Activated T-cell treated with anti-CD3 and anti-CD28 coated beads for 4 hours (primary cell): ENCODE results near the gene TRPM1.
A peak's percentile ranks its signal among the peaks of the same experiment; 100 is the strongest.

Experiments used
- DNase-seq: peaks from one replicate; pipeline ENCODE4 v3.0.0-alpha.2; 2020

The TRPM1 gene

DNA sequence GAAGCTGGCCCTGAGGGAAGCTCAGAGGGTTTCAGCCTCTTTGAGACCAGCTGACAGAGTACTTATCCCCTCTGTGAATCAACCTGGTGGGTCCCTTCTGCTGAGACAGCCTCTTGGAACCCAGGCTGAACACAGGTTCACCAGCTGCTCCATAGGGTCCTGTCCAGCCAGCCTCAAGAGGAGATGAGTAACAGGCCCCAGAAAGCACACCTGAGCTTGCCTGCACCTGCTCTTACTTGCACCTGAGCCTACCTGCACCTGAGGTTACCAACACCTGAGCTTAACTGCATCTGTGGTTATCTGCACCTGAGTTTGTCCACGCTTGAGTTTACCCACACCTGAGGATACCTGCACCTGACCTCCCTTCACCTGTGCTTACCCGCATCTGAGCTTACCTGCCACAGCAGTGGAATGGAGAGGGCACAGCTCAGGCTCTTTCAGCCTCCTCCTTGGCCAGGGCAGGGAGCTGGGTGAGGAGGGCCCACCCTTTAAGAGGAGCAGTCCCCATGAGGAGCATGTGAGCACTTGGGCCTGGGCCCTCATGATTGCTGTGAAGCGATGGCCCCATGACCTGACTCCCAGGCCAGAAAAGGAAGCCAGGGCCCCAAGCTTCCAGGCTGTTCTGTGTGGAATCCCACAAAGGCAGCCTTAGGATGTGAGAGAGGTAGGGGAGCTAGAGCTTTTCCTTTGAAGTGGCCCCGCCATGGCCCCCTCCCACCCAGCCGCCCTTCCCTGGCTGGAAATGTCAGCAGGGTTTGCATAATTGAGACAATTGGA is at the start of gene TRPM1:
TRPM1 (minus strand) TSS at position 464 of the 777 bp plus-strand sequence. CDS start 20,370 bp downstream, outside the sequence.
- DNase-seq, result no peak

DNA sequence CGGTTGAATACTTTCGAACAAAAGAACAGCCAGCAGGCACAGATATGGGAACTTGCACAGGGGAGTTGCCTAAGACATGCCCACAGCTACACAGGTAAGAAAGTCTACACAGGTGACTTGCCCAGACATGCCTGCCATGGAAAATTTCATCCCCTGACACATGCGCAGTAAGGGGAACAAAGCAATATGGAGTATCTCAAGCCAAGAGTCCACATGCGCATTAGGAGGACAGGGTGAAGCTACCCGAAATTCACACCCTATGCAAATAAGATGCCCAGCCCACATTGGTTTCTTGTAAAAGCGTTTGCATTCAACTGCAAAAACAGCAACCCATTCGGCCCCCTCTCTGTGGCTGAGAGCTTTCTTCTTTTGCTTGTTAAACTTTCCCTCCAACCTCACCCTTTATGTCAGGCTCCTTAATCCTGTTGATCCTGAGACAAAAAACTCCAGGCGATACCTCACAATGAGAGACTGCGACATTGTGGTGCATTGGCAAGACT is 49.3 kb upstream of the TRPM1 start:
- no peak for DNase-seq

DNA sequence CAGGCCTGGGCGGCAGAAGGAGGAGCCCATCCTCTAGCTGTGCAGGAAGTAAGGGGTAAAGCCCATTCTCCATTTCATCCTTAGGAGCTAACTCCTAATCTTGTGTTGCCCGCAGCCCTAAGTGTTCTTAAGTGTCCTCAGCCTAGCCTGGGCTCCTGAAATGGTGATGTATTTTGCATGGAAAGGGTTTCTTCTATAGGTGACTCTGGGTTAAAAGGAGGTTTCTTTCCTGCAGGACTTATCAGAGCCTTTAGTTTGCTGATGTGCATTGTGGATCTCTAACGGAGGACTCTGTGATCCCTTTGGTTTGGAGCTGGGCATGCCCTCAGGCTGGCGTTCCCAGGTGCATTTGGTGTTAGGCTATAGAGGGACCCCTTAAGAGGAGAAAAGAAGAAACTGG is 48.5 kb upstream of the TRPM1 start:
- no peak for DNase-seq

DNA sequence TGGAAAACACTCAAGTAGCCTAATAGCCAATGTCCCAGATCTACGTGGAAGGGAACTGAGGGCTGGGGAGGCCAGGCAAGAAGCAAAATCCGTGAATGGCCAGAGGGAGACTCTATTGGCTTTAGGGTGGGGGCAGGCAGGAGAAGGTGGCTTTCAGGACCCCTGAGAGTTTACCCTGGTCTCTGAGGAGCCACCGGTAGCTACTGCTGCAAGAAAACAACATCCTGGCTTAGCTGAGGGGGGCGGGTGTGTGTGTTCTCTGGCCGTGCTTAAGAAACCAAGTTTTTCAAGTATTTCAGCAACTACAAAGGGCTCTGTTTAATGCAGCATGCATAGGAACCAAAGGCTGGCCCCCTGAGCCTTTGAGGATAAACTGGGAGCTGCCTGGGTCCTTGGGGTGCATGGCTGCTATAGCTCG is 47.6 kb upstream of the TRPM1 start:
- DNase-seq, result no peak

DNA sequence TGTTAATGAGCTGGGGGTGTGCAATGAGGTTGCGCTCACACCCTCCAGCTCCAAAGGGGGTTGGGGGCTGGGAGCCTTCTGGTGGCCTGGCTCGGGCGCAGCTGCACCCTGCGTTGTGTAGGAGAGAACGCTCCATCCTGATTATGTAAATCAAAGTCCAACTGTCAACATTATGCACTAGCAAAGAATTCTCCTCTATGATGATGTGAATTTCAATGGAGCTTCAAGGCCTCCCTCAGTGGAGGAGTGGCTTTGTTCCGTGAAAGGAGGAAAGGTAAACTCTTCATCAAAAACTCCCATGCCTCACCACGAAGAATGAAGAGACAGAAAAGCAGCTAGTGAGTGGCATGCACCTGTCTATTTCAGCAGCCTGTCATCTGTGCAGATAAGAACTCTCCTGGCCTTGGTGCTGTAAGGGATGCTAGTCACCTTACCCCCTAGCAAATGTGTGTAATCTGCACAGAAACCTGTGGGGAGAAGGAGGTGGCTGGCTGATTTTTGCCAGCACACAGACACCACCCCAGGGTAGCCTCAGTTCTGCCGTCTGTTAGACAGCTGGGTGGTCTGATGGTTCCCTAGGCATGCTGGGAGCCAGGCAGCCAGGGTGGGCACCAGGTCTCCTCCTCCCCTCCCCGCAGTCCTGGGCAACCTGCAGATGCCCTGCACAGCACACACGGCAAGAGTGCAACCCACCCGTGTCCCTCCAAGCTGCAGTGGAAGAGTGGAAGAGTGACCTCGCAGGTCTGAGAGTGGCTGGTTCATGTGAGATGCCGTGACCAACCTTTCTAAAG is 47.0 kb upstream of the TRPM1 start:
- no peak for DNase-seq

DNA sequence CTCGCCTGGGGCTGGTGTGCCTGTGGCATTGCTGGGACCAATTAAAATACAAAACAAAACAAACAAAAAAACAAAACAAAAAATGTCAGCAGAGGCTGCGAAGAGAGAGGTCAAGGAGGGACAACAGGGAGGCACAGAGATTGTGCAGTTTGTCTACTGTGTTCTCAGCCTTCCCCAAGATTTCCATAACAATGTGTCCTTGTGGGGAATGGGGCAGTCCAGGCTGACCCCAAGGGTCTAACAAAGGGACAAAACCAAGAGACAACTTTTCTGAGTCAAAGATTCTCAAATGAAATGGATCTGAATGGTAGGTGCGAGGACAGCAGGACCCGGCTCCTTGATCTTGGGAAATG is 46.4 kb upstream of the TRPM1 start:
- no peak for DNase-seq

DNA sequence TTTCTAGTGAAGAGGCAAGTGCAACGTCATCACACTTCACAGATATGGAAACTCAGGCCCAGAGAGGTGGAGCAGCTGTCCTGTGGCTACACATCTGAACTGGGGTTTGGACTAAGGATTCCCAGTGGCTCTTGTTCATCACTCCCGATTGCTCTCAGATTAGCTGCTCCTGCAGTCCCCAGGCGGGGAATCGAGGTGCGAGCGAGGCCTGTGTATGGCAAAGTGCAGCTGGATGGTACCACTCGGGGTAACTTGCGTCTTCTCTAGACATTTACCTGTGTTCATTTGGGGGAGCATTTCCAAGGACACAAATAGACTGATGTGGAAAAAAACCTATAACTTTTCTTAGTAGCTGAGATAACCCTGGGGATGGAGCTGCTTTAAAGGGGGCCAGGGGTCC is 45.9 kb upstream of the TRPM1 start:
- no peak for DNase-seq

DNA sequence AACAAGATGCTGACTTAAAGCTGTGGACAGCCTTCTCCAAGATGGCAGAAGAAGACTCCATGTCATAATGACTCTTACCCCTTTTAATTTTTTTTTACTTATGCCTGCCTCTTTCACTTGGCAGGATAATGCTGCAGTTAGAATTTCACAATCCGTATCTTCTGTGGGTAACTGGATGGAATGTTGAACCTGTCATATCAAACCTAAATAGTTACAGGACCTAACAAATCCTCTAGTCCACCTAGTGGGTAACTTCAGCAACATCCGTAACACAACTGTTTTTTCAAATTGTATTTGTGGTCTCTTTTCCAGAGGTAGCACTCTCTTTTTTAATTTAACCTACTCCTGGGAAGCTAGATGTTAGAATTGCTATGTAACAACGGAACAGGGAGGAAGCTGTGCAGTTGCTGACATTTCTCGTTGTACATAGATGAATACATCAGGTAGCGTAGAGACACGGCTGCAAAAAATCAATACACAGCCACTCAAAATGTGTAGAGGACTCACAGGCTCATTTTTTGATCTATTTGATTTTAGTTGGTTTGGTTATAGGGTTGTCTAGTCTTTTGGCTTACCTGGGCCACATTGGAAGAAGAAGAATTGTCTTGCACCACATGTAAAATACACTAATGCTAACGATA is 43.9 kb upstream of the TRPM1 start:
- DNase-seq, result no peak

DNA sequence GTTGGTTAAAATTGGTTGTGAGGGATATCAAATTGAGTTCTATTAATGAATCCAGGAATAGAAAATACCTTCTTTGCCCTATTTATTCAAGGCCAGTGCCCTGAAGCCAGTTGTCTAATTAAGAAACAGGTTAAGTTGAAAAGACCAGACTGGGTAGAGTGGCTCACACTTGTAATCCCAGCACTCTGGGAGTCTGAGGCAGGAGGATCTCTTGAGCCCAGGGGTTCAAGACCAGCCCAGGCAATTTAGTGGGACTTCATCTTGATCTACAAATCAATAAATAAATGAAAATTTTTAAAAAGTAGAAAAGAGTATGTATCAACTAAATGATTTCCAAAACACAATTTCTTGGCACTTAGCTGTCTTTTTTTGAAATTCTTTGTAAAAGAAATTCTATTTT is 40.3 kb upstream of the TRPM1 start:
- DNase-seq, result no peak

DNA sequence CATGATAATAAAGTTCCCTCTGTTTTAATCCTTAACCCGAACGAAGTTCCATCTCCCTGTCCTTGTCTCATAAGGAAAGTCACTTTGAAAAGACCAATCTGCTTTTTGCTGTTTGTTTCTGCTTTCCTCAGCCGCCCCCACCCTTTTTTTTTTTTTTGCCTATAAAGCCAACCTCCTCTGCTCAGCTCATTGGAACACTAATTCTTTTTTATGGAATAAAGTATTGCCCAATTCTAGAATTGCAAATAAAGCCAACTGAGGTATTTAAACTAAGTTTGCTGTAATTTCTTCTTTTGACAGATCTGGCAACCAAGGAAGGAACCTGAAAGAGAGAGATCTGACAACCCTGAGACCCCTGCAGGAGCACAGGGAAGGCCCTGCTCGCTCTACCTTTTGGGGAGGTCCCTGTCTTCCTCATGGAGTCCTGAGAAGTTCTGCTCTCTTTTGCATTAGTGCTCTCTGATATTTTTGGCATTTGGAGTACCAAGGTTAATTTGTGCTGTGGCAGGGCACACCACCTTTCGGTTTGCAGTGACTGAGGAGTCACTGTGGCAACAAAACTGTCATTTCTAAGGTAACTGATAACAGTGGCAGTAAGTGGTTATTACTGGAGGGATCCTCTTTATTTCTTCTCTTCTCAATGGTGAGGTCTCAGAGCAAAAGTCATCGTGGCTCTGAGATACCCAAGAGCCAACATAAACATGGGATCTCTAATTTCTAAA is 35.2 kb upstream of the TRPM1 start:
- DNase-seq, result no peak

DNA sequence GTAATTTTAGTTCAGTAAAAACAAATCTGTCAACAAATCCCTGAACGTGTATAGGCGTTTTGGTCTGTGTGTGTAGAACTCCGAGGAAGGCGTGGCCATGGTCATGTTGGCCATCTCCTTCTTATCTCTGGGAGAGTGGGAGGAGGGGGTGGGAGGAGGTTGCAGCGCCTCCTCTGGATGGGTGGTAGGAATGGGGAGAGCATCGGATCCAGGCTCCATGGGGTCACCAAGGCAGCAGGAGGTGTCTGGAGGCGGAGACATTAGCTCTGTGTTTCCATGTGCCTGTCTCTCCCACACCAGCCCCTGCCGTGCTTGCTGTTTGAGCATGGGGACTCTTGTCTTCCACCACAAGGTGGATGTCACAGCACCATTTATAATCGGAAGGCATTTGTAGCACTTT is 34.5 kb upstream of the TRPM1 start:
- no peak for DNase-seq

DNA sequence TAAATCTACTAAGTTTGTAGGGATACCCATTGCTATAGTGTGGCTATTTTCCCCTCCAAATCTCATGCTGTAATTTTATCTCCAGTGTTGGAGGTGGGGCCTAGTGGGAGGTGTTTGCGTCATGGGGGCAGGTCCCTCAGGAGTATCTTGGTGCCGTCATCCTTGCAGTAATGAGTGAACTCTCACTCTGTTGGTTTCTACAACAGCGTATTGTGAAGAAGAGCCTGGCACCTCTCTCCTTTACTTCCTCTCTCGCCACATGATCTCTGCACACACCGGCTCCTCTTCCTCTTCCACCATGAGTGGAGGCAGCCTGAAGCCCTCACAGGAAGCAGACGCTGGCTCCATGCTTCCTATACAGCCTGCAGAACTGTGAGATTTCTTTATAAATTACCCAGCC is 34.0 kb upstream of the TRPM1 start:
- no peak for DNase-seq

DNA sequence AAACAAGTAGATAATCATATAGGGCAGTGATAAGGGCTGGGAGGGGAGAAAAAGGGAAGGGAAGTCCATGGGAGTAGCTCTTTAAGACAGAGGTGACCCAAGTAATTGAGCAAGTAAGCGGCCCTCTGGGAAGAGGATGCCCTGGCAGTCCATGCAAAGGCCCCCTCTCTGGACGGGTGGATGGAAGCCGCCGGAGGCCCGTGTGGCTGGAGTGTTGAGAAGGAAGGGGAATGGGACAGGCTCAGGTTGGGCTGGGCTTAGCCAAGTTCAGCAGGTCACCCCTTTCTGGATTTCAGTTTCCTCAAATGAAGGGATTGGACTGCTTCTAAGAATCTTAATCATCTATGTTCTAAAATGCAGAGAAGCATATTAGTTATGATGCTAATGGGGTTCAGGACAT is 32.4 kb upstream of the TRPM1 start:
- DNase-seq, result no peak

DNA sequence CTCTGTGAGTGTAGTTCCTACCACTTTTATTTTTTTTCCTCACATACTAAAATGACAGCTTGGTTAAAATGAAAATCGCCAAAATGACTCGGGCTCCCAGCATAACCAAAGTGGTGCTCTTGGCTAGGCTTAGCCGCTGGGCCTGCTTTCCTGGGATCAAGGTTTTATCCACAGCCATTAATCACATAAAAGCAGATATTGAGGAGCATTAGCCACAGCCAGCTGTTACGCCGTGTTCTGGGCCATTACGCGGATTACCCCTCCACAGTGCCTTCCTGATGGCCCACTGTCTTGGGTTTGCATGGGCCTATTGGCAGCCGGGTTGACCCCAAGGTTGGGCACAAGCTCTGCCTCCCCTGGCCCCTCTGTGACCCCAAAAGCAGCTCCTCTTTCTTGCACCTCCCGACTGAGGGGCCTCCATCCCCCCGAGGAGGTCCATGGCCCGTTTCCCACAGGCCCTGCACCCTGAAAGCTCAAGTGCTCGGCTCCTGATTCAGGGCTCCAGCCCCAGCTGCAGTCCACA is 30.4 kb upstream of the TRPM1 start:
- no peak for DNase-seq

DNA sequence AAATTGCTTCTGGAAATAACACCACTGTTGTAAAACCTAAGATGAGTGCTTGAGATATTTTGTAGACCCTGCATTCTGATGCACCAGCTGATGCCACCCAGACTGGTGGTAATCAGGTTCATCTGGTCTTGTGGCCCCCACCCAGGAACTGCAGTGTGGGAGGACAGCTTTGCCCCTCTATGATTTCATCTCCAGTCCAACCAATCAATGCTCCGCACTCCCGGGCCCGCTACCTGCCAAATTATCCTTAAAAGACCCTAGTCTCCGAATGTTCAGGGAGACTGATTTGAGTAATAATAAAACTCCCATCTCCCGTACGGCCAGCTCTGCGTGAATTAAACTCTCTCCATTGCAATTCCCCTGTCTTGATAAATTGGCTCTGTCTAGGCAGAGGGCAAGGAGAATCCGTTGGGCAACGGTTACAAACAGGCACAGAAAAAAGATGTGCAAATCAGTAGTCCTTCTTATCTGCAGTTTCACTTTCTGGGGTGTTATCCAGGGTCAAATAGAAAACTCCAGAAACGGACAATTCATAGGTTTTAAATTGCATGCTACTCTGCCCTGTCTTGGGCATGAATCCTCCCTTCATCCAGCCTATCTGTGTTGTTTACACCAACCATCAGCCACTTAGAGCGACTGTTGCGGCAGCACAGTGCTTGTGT is 29.2 kb upstream of the TRPM1 start:
- no peak for DNase-seq

DNA sequence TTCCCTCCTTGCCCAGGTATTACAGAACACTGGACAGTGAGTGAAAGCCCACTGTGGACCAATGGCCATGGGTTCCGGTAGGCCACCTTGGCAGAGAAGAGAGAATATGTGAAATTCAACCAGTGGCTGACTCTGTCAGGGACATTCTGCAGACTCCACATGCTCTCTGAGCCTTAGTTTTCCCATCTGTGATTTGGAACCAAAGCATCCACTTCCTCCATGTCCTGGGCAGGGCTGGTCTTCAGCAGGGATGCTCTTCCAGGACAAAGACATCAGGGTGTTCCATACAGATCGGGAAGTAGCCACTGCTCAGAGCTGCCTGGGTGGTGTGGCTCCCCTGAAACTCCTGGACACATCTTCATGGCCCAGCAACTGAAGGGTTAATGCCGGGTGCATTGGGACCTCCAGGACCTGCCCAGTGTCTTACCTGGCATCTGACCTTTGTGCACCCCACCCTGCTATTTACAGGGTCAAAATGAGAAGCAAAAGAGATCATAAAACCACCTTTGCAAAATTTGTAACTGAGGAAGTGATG is 28.3 kb upstream of the TRPM1 start:
- DNase-seq, result no peak

DNA sequence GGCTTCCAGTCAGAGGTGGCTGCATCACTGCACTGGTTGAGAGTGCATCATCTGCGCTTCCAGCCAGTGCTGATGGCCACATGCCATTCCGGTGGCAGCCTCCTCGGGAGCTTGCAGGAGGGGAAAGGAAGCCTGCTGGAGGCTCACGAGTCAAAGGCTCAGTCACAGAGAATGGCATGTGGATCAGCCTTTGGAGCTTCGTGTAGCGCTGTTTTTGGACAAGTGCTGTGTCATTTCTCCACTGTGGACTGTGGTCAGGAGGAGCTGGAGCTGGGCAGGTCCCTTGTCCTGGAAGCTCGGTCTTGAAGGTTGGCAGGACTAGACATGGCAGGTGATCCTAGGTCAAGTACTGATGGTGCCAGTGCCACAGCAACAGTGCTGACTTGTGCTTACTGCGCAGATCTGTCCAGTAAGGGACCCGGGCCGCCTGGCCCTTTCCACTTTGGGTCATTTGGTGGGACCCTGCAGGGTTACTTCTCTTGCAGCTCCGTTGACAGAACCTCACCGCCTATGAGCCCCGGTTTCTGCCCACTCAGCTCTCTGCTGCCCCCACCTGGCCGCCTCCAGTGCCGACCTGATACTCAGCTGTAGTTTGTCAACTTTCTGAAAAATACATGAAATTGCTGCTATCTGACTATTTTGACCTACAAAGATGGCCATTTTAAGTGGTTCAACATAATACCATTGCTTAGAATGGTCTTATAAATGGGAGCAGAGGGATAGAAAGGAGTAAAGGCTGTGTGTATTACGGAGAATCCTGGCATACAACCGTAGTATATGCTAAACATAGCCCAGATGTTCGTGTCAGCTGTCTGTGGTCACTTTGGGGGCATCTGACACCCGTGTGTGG is 27.6 kb upstream of the TRPM1 start:
- DNase-seq, result peak; percentile 75

DNA sequence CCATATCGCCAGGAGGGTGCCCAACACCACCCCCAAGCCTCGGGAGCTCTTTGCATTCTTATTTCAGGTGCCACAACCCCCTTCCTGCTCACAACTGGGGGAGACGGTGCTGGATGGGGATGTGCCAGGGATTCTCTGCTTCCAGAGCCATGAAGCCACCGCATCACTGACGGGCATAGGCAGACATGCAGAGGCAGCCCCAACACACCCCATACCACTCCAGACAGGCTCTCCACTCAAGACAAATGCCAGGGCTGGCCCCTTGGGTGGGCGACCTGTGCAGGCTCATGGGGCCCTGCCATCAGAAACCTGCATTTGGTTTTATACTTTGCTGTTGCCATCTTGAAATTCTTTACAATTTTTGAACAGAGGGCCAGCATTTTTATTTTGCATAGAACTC is 27.0 kb upstream of the TRPM1 start:
- DNase-seq, result no peak

DNA sequence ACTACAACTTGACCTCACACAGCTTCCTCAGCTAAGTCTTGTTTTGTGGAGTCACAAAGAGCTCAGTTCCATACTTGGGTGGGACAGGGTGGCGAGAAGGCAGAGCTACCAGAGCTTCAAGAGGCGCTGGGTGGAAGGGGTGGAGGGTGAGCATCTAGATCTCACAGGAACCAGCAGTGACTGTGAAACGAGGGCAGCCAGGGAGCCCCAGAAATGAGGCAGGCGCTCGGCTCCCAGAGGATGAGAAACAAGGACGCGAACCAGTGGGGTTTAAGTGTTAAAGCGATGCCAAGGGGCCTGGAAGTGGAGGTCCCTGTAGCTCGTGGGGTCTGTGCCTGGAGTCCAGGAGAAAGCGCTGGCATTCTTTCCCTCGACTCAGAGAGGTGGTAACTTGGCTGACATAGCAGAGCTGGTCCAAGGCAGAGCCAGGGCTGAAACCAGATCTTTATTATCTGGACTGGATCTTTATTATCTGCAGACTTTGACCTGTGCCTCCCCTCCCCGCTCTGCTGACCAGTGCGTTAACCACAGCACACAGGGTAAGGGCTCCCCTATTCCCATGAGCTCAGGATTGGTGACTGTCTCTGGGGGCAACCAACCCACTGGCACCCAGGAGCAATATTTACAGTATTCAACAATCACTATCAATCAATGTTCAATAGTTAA is 26.2 kb upstream of the TRPM1 start:
- no peak for DNase-seq

DNA sequence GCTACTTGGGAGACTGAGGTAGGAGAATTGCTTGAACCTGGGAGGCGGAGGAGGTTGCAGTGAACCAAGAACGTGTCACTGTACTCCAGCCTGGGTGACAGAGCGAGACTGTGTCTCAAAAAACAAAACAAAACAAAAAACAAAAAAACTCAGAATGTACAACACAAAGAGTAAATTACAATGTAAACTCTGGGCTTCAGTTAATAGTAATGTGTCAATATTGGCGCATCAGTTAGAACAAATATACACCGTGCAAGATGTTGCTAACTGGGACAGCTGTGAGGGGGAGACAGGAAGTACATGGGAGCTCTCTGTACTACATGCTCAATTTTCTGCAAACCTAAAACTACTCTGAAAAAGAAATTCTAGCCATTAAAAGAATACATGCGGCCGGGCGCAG is 23.5 kb upstream of the TRPM1 start:
- DNase-seq, result no peak
